ENCODE measurements around the gene C5.
A peak's percentile ranks its signal among the peaks of the same experiment; 100 is the strongest.

Gene C5

DNA sequence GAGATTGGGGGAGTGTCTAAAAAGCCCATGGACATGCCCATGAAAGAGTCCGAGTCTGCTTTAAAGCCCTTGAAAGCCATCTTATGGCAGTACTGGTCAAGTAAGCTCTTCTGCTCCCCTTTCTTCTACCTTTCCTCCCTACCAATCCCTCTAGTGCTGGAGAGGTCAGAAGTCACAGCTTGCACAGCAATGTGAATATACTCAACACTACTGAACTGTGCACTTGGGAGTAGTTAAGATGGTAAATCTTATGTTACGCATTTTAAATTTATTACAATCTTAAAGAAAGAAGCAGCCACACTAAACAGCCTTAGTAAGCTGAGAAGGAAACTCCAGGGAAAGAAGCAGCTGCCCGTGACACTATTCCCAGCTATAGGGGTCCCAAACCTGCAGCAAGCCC lies 111.2 kb downstream of the C5 start:
- DNase-seq, result no peak

DNA sequence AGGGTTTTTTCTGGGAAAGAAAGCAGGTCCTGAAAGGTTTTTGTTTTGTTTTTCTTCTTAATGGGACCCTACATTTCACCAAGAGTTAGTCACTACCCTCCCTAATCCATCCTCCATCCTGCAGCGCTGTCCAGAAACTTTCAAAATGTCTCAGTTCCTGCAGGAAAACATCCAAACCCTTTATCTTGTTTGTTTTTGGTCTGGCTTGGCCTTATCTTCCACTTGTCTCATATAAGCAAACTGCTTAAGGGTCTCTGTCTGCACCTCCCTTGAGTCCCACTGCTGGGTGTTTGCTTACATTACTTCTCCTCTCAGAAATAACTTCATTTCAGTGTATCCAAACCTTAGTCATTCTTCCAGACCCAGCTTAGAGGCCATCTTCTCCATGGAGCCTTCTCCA lies 112.5 kb downstream of the C5 start:
- no peak for DNase-seq

DNA sequence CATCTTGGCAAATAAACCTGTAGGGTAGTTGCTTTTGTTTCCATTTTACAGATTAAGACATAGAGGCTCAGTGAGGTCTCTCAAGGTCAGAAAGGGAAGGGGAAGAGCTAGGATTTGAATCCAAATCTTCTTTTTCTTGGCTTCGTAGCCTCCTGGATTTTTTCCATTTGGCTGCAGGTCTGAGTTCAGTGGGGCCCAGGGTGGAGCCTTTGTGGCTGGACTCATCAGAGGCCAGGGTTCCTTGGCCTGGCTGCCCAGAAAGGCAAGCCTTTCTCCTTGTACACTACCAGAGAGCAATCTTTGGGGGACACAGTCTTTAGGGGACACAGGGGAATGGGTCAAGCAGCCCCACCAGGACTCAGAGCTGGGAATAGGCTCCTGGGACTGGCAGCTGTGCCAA lies 112.9 kb downstream of the C5 start:
- DNase-seq, result no peak

DNA sequence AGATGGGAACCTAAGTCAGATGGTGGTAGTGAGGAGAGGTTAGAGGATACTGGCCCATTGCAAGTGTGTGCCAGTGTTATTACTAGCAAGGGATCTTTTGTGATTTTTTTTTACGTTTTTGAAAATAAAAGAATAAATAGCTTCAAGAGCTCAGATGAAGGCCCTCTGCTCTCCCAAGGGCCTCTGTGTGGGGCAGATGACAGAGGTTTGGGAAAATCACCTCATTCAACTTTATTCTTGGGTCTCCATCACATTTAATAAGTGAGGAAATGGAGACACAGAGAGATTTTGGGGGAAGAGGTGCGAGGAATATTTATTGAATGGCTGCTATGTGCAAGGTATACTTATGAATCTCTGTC lies 113.3 kb downstream of the C5 start:
- no peak for DNase-seq

DNA sequence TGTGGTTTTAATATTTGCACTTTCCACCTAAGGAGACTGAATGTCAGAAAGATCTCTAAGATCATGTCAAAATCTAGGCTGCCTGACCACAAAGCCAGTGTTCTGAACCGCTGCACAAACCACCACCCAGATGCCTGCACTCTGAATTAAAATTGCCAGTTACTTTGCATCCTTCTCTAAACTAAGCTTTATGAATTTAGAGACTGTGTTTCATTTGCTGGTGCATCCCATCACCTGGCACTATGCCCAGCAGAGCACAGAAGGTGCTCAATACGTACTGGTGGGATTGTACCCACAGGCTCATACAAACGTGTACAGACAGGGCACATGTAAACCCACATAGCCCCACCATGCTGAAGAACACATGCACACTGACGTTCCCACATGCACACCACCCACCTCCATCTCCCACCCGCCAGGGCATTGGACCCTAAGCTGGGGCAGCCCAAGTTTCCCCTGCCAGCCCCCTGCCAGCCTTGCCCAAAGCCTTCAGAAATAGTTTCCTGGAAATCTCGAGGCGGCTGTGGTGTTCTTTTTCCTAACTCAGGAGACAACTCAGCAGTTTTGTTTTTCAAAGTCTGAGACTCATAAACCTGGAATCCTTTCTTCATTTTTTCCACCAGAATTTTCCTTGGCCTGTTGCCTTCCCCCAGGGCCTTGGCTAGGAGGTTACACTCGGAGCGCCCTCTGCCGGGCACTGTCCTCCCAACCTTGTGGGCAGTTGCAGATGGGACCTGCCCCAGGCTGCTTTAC lies 113.9 kb downstream of the C5 start:
- peak; percentile 85 to 88 for DNase-seq

DNA sequence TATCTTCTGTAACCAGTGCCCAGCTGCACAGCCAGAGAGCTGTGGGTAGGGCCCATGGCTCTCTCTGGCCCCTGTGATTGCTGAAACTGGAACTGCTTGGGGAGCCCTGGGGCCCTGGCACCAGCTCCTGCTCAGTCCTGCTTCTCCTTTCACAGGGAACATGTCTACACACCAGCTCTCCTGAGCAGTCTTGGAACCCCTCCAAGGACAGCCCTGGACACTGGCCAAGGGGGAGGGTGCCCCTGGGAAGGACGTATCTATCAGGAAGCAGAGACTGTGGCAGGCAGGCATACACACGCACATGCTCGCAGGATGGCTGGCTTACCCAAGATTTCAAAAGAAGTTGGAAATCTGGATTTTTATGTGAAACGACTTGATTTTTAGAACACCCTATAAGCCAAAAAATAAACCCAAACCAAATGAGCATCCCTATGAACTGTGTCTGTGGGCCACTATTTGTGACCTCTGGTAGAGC lies 114.7 kb downstream of the C5 start:
- peak; percentile 37 to 73 for DNase-seq

DNA sequence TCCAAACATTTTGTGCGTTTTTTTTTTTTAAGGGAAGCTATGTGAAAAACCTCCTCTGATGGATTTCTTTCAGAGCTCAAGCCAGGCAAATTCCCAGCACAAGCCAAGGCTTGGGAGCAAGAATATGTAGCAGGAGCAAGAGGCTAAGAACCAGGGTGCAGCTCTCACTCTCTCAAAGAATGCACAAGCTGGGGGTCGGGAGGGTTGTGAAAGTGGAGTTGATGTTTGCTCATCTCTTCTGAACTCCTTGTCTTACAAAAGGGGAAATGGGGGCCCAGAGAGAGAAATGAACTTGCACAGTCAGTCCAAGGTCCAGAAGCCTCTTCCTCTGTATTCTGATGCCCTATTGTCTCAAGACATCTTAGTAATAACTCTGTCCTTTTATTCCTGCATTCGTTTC lies 115.8 kb downstream of the C5 start:
- peak in 1 of 2 donors; percentile 8 for DNase-seq

DNA sequence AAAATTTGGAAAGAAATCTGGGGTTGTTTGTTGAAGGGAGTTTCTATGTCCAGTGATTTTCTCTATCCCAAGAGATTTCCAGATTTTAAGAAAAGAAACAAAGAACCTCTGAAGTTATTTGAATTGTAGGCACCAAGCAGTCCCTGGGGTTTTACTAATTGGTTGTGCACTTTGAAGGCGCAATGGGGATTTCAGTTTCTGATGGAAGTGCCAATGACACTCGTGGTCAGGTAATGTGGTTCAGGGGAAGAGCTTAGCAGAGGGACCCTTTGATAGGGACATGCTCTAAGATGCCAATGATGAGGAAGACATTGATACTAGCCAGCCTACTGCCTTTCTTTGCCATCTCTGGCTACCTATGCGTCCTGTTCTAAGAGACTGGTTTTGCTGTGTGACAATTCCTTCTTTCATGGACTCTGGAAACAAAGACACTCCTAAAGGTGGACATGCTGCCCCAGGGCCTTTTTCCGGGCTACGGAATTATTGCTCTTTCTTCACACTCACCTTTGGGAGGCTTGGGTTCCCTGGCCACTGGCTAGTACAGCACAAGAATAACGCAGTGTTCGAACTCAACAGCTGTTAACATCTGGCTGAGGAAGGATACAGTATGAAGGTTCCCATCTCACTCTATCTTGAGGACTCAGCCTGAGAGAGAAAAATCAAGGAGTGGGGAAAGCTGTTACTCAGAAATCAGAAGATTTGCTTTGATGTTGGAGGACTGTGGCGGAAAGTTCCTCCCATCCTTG lies 116.6 kb downstream of the C5 start:
- DNase-seq, result peak in 1 of 2 donors; percentile 17

DNA sequence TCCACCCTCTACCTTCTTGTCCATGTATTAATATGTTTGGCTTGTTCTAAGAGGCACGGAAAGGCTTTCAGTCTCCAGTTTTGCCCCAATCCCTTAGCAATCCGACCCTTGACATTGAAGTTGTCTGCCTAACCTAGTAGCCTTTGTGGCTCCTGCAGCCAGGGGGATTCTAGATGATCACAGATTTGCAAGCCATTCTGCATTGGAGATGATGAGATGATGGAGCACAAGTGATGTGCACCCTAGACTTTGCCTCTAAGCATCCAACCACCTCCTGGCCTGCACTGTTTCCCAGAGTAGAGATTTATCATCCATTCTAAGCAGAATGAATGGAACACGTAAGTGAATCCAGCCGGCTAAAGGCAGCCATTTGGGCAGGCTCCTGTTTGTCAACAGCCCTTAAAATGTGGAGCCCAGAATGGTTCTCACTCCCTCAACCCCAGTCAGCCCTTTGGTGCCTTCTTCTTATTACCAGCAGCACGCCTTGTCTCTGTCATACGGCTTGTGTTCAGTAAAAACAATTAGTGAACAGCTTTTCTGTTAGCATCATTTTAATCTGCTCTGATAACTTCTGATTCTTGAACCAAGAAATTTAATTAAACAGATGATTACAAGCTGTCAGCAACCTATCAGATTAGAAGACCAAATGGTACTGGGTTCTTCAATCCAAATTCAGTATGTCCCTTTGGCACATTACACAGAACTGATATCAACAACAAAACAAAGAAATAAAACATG lies 117.8 kb downstream of the C5 start:
- peak in 1 of 2 donors; percentile 14 for DNase-seq

DNA sequence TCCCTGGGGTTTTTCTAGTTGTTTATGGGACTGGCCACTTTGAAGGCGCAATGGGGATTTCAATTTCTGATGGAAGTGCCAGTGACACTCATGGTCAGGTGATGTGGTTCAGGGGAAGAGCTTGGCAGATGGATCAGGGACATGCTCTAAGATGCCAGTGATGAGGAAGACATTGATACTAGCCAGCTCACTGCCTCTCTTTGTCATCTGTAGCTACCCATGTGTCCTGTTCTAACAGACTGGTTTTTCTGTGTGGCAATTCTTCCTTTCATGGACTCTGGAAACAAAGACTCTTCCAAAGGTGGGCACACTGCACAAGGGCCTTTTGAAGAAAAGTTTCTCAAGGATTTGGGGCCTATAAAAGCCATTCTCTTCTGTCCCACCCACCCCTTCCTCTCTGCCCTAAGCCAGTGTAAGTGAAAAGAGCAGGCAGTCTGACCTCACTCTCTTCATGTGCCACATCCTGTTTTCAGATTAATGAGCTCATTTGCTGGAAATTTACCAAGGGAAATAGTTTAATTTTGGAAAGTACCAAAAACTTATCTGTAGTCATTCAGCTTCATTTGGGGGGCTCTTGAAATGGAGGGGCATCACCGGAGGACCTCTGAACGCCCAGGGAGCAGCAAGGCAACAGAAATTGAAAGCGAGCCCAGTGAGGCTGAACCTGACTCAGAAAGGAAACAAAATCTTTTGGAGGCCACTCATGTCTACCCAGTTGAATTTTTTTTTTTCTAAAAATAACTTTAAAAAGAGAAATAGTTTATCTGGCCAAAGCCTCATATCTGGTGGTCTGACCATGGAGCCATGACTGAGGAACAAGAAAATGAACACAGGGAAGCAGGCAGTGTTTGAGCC lies 118.6 kb downstream of the C5 start:
- peak; percentile 82 to 89 for DNase-seq

DNA sequence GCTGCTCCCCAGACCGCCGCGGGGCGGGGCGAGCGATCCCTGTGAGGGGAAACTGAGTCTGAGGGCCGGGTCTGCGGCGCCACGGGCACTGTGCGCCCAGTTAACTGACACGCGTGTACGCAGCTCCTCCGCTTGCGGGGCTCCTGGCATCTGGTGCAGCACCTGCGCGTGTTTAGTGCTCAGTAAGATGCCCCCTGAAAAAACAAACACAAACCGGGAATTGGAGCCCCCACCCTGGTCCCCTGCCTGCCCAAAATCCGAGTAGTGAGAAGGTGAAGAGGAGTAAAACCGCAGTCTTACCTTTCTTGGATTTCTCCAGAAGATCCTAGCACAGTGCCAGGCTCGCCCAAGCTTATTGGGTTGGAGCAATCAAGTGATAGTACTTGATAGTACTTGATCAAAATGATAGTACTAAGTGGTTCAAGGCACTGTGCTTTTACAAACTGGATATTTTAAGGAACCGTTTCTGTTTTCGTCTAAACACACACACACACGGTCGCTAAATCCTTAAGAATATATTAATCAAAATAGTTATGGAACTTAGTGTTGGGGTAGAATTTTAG lies 120.8 kb downstream of the C5 start:
- DNase-seq, result no peak

DNA sequence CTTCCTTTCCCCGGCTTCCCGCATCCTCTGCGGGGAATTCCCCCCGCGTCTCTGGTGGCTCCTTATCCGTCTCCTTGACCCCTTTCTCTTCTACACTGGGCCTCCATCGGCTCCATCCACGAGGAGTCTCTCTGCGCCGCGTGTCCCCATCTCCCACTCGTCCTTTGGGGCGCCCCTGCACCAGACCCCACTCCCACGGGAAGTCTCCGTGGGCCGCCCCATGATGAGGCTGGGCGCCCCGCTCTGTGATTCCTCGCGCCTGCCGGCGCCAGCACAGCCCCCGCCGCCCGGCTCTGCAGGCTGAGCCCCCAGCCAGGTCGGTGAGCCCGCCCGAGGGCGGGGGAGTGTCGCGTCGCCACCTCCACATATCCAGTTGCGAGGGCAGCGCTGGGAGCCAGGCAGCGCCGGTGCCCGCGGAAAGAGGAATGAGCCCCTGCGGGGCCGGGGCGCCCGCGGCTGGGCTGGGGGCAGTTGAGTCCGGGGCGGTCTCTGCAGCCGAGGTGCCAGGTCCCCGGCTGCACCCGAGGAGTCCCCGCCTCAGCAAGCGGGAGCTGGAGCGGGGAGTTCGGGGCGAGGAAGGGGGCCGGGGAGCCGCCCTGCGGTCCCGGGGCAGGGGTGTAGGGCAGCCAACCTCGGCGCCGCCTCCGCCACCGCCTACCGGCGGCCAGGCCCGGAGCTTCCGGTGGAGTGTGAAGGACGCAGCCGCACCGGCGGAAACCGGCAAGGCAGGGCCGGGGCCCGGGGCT lies 121.4 kb downstream of the C5 start:
- peak; percentile 82 for DNase-seq

DNA sequence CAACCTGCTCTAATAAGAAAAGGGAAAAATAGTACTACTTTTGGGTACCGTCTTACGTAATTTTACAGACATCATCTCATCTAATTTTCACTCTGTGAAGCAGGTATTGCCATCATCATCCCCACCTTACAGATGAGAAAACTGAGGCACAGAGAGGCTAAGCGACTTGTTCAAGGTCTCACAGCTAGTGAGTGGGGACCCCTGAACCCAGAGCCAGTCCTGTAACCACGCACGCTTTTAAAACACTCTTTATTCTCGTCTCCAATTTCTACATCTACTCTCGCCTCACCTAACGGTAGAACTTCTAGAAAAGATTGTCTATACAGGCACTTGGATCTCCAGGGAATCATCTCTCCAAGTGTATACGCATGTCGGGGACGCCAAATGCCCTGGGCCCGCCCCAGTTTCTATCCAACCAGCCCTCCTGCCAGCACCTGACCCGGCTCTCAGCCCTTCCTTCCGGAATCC lies 122.0 kb downstream of the C5 start:
- peak; percentile 53 to 75 for DNase-seq

DNA sequence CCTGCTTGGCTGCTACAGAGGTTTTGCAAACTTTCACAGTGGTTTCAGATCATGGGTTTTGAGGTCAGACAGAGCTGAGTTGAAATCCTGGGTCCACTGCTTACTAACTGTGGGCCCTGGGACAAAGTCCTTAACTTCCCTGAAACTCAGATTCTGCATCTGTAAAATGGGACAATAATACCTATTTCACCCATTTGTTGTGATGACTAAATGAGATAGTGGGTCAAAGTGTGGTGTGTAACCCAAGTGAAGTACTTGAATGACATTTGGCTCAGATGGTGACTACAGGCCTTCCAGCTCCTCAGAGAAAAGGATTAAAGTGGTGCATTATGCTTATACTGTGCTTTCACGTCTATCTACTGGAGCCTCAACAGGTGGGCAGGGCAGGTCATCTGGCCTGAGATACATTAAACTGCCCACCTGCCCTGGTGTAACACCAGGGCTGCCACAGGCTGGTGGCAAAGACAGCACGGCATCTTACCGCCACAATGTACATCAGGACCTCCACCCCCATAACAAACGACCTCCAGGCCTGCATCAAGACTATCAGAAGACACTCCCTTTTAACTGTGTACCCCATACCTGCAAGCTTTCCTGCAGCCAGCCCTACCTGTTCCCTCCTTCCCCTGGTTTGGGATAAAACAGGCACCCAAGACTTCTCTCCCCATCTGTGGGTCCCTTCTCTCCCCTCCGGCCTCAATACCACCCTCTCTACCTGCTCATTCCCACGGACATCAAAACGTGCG lies 122.6 kb downstream of the C5 start:
- peak in 1 of 2 donors; percentile 40 for DNase-seq

DNA sequence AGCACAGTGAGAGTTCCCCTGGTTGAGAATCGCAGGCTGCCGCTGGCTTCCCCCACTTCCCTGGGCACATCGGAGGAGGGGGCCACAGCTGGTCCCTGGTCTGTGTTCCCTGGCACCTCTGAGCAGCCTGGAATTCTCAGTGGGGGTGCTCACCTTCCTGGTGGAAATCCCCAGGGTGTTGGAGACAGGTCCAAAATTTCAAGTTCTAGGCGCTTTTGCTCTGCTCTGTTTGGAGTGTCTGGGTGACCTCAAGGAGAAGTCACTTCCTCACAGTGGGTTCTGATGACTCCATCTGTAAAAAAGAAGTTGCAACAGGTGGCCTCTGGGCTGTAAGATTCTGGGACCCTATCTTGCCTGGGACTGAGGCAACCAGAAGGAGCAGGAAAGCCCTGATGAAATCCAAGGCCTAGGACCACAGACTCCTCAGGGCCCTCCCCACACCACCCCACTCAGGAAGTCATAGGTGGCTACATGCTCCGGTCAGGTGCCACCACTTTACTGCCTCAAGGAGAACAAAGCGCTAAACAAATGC lies 123.6 kb downstream of the C5 start, which contains the start of gene TRAF1:
Gene TRAF1, minus strand, starts transcription at position 400 of the 532 bp plus-strand sequence. CDS start 721 bp downstream, outside the sequence.
- DNase-seq, result peak; percentile 58 to 64

DNA sequence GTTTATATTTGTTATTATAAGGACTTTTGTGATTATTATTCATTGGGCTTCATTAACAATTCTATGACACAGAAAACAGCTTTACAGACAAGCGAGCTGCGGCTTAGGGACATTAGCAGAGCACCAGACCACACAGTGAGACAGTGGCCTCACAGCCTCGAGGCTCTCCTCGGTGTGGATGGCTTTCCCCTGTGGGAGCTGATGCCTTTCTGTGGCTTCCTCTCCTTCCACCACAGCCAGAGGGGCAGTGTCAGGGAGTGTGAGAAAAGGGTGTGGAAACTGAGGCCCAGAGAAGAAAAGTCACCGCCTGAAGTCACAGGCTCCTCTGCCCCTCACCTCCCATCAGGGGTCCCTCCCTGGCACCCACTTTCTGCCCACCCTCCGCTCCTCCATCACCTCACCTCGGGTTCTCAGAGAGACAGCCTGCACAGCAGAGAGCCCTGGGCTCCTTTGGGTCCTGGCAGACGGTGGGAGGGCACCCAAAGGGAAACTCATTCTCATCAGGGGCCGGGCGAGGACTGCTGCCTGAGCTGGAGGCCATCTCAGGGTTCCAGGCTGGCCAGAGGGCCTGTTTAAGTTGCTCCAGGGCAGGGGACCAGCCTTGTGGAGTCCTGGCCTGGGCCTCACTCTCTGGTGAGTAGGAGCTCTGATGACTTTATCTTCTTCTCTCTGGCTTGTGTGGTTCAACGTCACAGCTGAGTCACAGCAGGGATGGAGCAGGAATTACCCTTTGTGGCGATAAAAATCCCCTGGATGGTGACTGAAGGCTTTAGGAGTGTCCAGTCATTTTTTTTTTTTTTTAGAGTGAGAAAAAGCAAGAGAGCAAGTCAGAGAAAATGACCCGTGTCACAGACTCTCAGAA lies 124.3 kb downstream of the C5 start:
- peak; percentile 88 to 91 for DNase-seq

DNA sequence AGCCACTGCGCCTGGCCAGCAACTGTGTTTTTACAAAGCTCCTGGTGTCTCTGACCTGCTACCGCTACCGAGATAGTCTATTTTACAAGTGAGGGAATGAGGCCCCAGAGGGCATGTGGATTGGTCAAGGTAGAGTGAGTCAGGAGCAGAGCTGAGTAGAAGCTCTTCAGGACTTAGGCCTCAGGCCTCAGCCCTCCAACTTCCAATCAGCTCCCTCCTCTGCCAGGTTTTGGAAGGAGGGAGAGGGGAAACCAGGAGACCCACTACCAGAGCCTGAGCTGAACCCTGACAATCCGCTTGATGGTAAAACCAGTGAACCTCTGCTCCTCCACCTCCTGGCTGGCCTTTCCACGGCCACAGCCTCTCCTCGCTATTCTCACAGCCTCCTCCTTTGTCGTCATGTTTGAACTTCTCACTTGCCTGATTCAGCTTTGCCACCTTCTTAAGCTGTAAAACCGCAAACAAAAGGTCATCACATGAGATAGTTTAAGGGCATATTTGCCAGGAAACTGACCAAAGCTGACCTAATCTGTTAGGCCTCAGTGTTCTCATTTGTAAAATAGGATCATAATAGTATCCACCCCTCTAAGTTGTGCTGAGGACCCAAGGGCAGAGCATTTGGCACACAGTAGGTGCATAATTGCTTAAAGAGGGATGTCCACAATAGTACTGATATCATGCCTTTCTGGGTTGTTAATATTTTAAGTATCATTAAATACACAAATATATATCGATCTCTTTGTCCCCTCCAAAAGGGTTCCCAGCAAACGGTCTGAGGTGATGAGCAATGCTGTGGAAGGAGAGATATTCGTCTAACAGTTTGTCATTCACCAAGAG lies 125.2 kb downstream of the C5 start:
- DNase-seq, result peak in 1 of 2 donors; percentile 67
